Endothelial cell of umbilical vein (primary cell): ENCODE measurements around the gene NSG2. TPM values are rescaled to one million over a fixed set of nuclear protein-coding genes. Genes with fewer than 3 reads are reported as not detected.

ENCODE experiments used
- BruUV-seq: library from RNA; stranded (reverse); fragments of 400-500 nt; replicated peaks from 2 replicates; lab custom pipeline; 2021; lab: Mats Ljungman, UMichigan
- CTCF ChIA-PET: fragments of 300-600, 350-600 bp; sonication (Branson Sonifier 250); formaldehyde crosslinking; loops from one replicate; lab custom pipeline; 2021; ENCODE audit warnings: antibody characterized with exemption, inconsistent platforms; lab: Charles Lee
- POLR2A ChIA-PET: fragments of 300-600, 350-600 bp; sonication (Branson Sonifier 250); formaldehyde crosslinking; loops from one replicate; lab custom pipeline; 2021; ENCODE audit warnings: antibody characterized with exemption, inconsistent platforms; lab: Charles Lee
- DNase-seq: peaks from one replicate; pipeline ENCODE4 v3.0.0-alpha.2; 2011; ENCODE audit warnings: low read depth, low spot score
- FAIRE-seq: peaks from 2 replicates; lab custom pipeline; 2011; peaks lifted over from hg19 to GRCh38; lab: Jason Lieb, UNC
- H2AFZ ChIP-seq: 2 replicates; pipeline ENCODE4 v1.6.0; 2012; ENCODE audit warnings: low read depth, low read length, control low read depth, inconsistent platforms
- H3K27ac ChIP-seq: 2 replicates; pipeline ENCODE4 v1.5.1; 2011; ENCODE audit warnings: low read depth, mild to moderate bottlenecking, control low read depth, low read length, moderate library complexity; ENCODE audit not compliant: insufficient read depth
- H3K27me3 ChIP-seq, 2 experiments: 2 replicates each; pipeline versions ENCODE4 v1.6.0 to v1.6.1; 2011; ENCODE audit warnings: low read length in 2 of 2, mixed read lengths in 1 of 2; ENCODE audit not compliant: control insufficient read depth in 2 of 2, insufficient read depth in 2 of 2
- H3K36me3 ChIP-seq, 2 experiments: 2 replicates in 1 of 2; 3 replicates in 1 of 2; pipeline ENCODE4 v1.5.1; 2011; ENCODE audit warnings: low read length in 2 of 2, mild to moderate bottlenecking in 1 of 2, moderate library complexity in 1 of 2; ENCODE audit not compliant: control insufficient read depth in 2 of 2, insufficient read depth in 2 of 2; ENCODE audit errors: extremely low read depth in 1 of 2
- H3K4me1 ChIP-seq: 3 replicates; pipeline ENCODE4 v1.5.1; 2011; ENCODE audit warnings: mild to moderate bottlenecking, low read length; ENCODE audit not compliant: control insufficient read depth, insufficient read depth; ENCODE audit errors: extremely low read depth
- H3K4me2 ChIP-seq: 2 replicates; pipeline ENCODE4 v1.6.1; 2011; ENCODE audit warnings: low read length, control low read depth, mixed read lengths; ENCODE audit not compliant: insufficient read depth
- H3K4me3 ChIP-seq, 3 experiments: fragments of 200-600 bp in 1 of 3; sonication (generic), shearing (Covaris generic) in 1 of 3; replicated peaks in 1 of 3; 2 replicates each; pipeline ENCODE4 v1.5.1; 2011 to 2016; ENCODE audit warnings: control low read depth in 3 of 3, low read length in 3 of 3, mild to moderate bottlenecking in 2 of 3, inconsistent platforms in 1 of 3, low read depth in 1 of 3, moderate library complexity in 1 of 3; ENCODE audit not compliant: insufficient read depth in 1 of 3
- H3K79me2 ChIP-seq: 2 replicates; pipeline ENCODE4 v1.6.0; 2012; ENCODE audit warnings: low read length, inconsistent platforms; ENCODE audit not compliant: control insufficient read depth, insufficient read depth
- H3K9ac ChIP-seq: replicated peaks from 2 replicates; pipeline ENCODE3; 2011; ENCODE audit warnings: low read length, control low read depth; ENCODE audit not compliant: insufficient read depth; ENCODE audit errors: extremely low read depth
- H3K9me1 ChIP-seq: replicated peaks from 3 replicates; pipeline ENCODE4 v1.6.0; 2011; ENCODE audit warnings: mild to moderate bottlenecking, low read length; ENCODE audit not compliant: control insufficient read depth, insufficient read depth; ENCODE audit errors: extremely low read depth
- H3K9me3 ChIP-seq: replicated peaks from 2 replicates; pipeline ENCODE4 v1.5.1; 2012; ENCODE audit warnings: low read length, inconsistent platforms; ENCODE audit not compliant: control insufficient read depth, insufficient read depth
- H4K20me1 ChIP-seq: replicated peaks from 2 replicates; pipeline ENCODE3; 2011; ENCODE audit warnings: mild to moderate bottlenecking, low read length; ENCODE audit not compliant: control insufficient read depth, insufficient read depth; ENCODE audit errors: extremely low read depth
- EZH2 ChIP-seq: IDR thresholded peaks from 2 replicates; pipeline ENCODE4 v1.6.1; 2012; ENCODE audit warnings: borderline replicate concordance, low read depth, mild to moderate bottlenecking, moderate library complexity, low read length, inconsistent platforms; ENCODE audit not compliant: severe bottlenecking
- FOS ChIP-seq: IDR thresholded peaks from 2 replicates; pipeline ENCODE4 v1.6.1; 2011; ENCODE audit warnings: mild to moderate bottlenecking, low read length, moderate library complexity, borderline replicate concordance; ENCODE audit not compliant: insufficient read depth
- GATA2 ChIP-seq: IDR thresholded peaks from 2 replicates; pipeline ENCODE4 v1.7.0; 2011; ENCODE audit warnings: low read depth, mild to moderate bottlenecking, moderate library complexity, mixed read lengths, low read length; ENCODE audit not compliant: insufficient read length, insufficient read depth
- JUN ChIP-seq: IDR thresholded peaks from 2 replicates; pipeline ENCODE4 v1.6.1; 2011; ENCODE audit warnings: borderline replicate concordance, low read depth; ENCODE audit not compliant: insufficient read length, insufficient read depth
- MYC ChIP-seq: IDR thresholded peaks from one replicate; pipeline ENCODE4 v1.6.1; 2011; ENCODE audit warnings: mild to moderate bottlenecking, low read depth, low read length
- POLR2A ChIP-seq: IDR thresholded peaks from 2 replicates; pipeline ENCODE4 v1.6.1; 2012; ENCODE audit warnings: low read depth, mild to moderate bottlenecking, control low read depth, low read length
- POLR2AphosphoS5 ChIP-seq: IDR thresholded peaks from 2 replicates; pipeline ENCODE4 v1.6.1; 2012; ENCODE audit warnings: low read depth, mild to moderate bottlenecking, control low read depth, low read length, moderate library complexity; ENCODE audit not compliant: insufficient read depth
- dilution Hi-C: fragments of 300-500 bp; cut with MboI; formaldehyde crosslinking; loops from one replicate; pipeline ENCODE4 v1.15.0; 2019; ENCODE audit warnings: low sequenced_read_pairs; ENCODE audit not compliant: extremely low pct_ligation_motif_present
- intact Hi-C: fragments of 100-400 bp; cut with micrococcal nuclease; formaldehyde crosslinking; loops from one replicate; pipeline ENCODE4 v1.10.0; 2022
- polyA plus RNA-seq, 4 experiments: library from polyadenylated mRNA; depleted of rRNA in 3 of 4; stranded (reverse) in 3 of 4; unstranded in 1 of 4; fragments of >200 nt; gene quantifications; 2 replicates each; pipeline versions ENCODE4 v1.2.1 to v1.2.3, GENCODE V29; 2011 to 2012; ENCODE audit warnings: missing spikeins in 1 of 4
- total RNA-seq: library from RNA; stranded (reverse); gene quantifications from 2 replicates; pipeline ENCODE4 v1.2.3, GENCODE V29; 2021
- TF ChIP-seq, protein P1 (sequence below): IDR thresholded peaks from 2 replicates; pipeline ENCODE4 v1.6.1; 2011; ENCODE audit not compliant: insufficient read depth, insufficient read length
- TF ChIP-seq, protein P2 (sequence below), 2 donors: IDR thresholded peaks; 1 replicate in 1 of 2; 2 replicates in 1 of 2; pipeline ENCODE4 v1.5.1; 2011; ENCODE audit warnings: low read length in 2 of 2, mild to moderate bottlenecking in 2 of 2, moderate library complexity in 2 of 2, control low read depth in 1 of 2, inconsistent platforms in 1 of 2, low read depth in 1 of 2; ENCODE audit not compliant: insufficient read depth in 1 of 2; ENCODE audit errors: extremely low read depth in 1 of 2

Gene NSG2
- total and polyA plus RNA-seq, 2 donors (not counting 3 experiments of a cell fraction or from before 2014, with no cell fraction given) = not detected

DNA sequence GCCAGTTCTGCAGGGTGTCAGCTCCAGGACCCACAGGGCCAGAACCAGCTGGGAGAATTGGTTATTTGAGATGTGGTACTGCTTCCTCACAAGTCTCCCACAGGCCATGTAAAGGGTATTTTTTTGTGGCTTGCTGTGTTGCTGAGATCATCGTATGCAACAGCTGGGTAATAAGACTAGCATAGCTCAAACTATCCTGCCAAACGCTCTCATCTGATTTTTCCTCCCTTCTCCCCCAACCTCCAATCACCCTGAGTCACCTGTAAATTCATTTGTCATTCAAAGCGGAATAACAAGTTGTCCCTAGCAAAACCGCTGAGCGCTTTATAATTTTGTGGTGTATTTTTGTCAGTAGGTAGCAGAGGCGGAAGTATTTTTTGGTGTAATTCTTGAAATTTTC lies 63.2 kb downstream of the NSG2 start:
- no peak overlapping the region for H2AFZ ChIP-seq
- no peaks in the 10 kb centered on the region for H3K4me1 ChIP-seq
- H4K20me1 ChIP-seq = no peaks in the 10 kb centered on the region
- intact Hi-C loops (no loop called here), dilution Hi-C loops (no loop called here)
- TF ChIP-seq, protein P1, sequence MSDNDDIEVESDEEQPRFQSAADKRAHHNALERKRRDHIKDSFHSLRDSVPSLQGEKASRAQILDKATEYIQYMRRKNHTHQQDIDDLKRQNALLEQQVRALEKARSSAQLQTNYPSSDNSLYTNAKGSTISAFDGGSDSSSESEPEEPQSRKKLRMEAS = no peak
- TF ChIP-seq EZH2 (no peak), JUN (no peak), FOS (no peak), MYC (no peak), POLR2AphosphoS5 (no peak), GATA2 (no peak), POLR2A (no peak)
- TF ChIP-seq, protein P2, sequence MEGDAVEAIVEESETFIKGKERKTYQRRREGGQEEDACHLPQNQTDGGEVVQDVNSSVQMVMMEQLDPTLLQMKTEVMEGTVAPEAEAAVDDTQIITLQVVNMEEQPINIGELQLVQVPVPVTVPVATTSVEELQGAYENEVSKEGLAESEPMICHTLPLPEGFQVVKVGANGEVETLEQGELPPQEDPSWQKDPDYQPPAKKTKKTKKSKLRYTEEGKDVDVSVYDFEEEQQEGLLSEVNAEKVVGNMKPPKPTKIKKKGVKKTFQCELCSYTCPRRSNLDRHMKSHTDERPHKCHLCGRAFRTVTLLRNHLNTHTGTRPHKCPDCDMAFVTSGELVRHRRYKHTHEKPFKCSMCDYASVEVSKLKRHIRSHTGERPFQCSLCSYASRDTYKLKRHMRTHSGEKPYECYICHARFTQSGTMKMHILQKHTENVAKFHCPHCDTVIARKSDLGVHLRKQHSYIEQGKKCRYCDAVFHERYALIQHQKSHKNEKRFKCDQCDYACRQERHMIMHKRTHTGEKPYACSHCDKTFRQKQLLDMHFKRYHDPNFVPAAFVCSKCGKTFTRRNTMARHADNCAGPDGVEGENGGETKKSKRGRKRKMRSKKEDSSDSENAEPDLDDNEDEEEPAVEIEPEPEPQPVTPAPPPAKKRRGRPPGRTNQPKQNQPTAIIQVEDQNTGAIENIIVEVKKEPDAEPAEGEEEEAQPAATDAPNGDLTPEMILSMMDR (IDR thresholded peaks at IDR 0.05; ENCODE audit: extremely low read depth in 1 of 2, insufficient read depth in 1 of 2, low read depth in 1 of 2, low read length in 2 of 2) = no peak
- H3K4me2 ChIP-seq = no peak overlapping the region
- no peak overlapping the region for H3K9ac ChIP-seq
- H3K9me1 ChIP-seq = no peaks in the 10 kb centered on the region
- H3K9me3 ChIP-seq = peaks cover 11% of the 10 kb centered on the region
- DNase-seq = no peak
- FAIRE-seq = no peak
- POLR2A ChIA-PET = no interaction called here
- H3K36me3 ChIP-seq = no peaks in the 10 kb centered on the region
- no peaks in the 10 kb centered on the region for H3K79me2 ChIP-seq
- no peaks in the 10 kb centered on the region for H3K27me3 ChIP-seq
- no peak overlapping the region for H3K4me3 ChIP-seq
- CTCF ChIA-PET = no interaction called here
- no TSS peak for BruUV-seq
- H3K27ac ChIP-seq = no peak overlapping the region
